Dermis microvascular lymphatic vessel endothelial cell (primary cell): ENCODE data around the gene UNC5B. TPM values are rescaled to one million over a fixed set of nuclear protein-coding genes. Genes with fewer than 3 reads are reported as not detected.
A peak's percentile ranks its signal among the peaks of the same experiment; 100 is the strongest.

Experiments
- DNase-seq, 2 donors: peaks; one replicate each; pipeline versions ENCODE4 v3.0.0 to v3.0.0-alpha.2; 2010; ENCODE audit warnings: low read depth in 2 of 2
- total RNA-seq: library from RNA; depleted of rRNA; stranded (reverse); fragments of >200 nt; gene quantifications from 2 replicates; pipeline ENCODE4 v1.2.1, GENCODE V29; 2014

Gene UNC5B
- total RNA-seq, 1 donor from 2014 or later, result 18.1 TPM

- no peak for DNase-seq
Observed at GRCh38 chr10:71316056-71316785, 103.9 kb downstream of the UNC5B start.

DNA sequence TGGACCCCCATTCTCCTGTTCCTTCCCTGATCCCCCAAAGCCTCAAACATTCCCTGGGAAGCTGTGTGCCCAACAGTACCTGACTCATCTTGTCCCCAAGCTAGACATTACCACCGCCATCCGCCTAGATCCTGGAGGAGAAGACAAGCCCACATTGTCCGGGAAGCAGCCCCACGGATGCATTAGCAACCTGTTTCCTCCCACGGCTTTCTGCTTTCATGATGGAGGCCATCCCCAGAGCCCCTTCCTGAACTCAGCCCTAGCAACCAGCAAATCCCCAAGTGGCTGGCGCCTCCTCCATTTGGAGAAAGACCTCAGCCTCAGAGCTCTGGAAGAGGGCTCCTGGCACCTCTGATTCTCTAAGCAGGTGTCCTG is 104.4 kb downstream of the UNC5B start:
- DNase-seq, result no peak

DNA sequence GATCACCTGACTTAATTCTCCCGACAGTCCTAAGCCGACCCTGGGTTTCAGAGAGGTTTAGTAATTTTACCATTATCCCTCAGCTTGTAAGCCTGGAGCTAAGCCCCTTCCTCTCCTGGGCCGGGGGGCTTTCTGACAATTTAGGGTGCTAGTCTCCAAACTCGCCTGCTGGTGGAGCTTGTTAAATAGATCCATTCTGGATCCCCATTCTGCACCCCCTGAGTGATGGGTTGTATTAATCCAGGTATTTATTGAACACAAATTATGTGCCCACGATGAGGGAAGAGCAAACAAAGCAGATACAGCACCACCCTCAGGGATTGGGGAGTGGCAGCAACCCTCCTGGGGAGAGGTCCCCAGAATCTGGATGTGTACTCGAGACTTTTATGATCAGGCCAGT is 105.4 kb downstream of the UNC5B start:
- no peak for DNase-seq

DNA sequence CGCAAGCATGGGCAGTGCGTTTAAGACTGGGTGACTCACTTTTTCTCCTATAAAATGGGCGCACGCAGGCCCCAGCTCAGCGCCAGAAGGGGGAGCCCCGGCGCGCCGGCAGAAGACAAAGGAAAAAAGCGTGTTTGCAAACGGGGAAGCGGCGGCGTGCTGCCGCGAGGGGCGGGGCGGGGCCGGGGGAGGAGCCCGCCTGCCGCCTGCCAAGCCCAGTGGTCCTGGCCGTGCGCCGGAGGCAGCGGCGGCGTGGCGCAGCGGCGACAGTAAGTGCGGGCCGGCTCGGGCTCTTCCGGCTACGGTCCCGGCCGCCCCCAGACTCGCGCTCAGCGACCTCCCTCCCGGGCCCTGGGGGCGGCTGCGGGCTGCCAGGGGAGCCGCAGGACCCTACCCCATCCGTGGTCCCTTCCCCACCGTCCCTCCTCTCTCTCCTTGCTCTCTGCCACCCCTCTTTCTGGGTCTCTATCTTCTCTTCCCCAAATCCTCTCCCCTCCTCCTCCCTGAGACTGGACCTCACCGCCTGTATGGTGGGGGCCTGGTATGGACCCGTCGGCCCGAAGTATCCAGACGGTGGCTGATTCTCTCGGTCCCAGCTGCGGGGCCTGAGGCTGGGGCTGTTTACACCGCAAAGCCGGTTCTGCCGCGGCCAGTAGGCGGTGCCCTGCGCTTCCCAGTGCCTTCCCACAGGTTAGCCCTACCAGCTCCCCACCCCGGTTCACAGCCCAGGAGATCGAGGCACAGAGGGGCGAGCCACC is 106.9 kb downstream of the UNC5B start, which contains the start of gene SLC29A3:
Gene SLC29A3 (plus strand): TSS at position 218 of the 758 bp plus-strand sequence. CDS start 51 bp downstream, at position 269.
- peak; percentile 54 to 88 for DNase-seq

DNA sequence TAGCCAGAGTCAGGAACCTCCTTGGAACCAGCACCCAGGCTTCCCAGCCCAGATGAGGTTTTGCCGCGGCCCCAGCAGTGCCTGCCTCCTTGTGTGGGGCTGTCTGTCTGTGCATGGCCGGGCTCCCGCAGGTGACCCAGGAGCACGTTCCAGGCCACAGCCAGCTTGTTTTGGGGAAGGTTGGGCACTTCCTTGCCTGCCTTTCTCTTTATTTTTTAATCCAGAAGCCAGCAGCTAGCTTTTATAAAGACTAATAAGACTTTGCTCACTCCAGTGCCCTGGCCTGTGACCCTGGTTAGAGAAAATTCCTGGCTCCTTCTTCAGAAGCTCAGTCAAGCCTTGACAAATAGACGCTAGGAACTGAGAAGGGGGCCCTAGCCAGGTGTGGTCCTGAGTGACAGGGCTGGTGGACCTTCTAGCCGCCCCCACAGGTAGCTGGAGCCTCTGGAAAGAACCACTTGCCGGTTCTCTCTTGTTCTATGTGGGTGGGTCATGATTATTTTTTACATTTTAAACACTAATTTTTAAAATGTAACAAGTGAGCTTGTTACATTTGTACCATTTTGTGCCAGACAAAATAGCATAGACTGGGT is 107.5 kb downstream of the UNC5B start:
- DNase-seq, result no peak

DNA sequence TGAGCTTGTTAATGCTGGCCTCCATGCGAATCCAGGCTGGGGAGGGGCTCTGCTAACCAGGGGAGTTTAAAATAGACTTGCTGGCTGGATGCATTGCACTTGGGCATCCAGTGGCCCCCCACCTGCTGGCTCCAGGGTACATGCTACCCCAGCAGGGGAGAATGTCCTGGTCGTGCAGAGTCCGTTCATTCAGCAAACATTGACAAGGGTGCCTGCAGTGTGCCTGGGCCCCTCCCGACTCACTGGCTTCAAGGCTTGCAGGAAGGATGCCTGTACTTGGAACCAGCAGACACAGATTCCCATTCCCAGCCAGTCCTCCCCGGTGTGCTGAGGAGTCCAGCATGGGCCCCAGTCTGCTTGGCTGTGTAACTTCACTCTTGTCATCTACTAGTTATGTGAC is 108.2 kb downstream of the UNC5B start:
- DNase-seq, result no peak

DNA sequence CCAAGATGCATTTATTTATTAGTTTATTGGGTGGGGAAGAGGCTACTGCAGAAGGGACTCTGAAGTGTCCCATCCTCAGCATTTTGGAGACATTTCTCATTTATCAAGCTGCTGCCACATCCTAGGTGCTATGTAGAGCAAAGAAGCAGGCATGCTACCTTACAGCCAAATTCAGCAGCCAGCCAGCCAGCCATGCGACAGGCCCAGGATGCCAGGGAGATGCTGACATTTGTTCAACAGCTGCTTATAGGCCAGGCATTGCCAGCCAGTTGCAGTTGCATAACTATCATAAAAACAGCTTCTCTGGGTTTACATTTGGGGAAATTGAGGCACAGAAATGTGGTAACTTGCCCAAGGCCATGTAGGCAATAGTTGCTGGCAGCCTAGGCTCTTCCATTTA is 109.0 kb downstream of the UNC5B start:
- no peak for DNase-seq

- peak in 1 of 2 donors; percentile 45 for DNase-seq
Observed at GRCh38 chr10:71323407-71323806, 111.0 kb downstream of the UNC5B start.

- no peak for DNase-seq
Observed at GRCh38 chr10:71324743-71325142, 112.4 kb downstream of the UNC5B start.

- no peak for DNase-seq
Observed at GRCh38 chr10:71325267-71325666, 112.9 kb downstream of the UNC5B start.

GRCh38 chr10:71326464-71326881 is 114.1 kb downstream of the UNC5B start:
- DNase-seq, result no peak

DNA sequence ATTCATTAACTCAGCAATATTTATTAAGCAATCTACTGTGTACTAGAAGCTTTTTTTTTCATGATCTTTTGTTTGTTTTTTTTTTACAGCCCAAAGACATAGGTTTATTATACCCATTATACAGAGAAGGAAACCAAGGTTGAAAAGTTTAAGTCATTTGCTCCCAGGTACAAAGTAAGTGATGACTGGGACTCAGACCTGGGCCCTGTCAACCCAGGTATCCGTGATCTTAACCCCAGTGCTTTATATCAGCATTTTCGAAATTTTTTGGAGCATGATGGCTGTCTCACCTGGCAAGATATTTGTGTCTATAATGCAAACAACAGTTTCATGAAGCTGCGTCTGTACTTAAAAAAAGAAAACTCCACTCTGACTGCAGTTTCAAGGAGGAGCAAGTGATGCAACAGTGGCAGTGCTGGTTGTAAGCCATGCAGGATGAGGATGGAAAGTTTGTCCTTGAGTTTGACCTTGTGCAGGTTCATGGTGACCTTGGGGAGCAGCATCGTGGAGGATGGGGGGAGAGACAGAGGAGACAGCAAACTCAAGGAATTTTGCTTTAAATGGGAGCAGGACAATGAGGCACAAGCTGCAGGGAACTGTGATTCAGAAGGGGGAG is 118.5 kb downstream of the UNC5B start:
- DNase-seq, result no peak

DNA sequence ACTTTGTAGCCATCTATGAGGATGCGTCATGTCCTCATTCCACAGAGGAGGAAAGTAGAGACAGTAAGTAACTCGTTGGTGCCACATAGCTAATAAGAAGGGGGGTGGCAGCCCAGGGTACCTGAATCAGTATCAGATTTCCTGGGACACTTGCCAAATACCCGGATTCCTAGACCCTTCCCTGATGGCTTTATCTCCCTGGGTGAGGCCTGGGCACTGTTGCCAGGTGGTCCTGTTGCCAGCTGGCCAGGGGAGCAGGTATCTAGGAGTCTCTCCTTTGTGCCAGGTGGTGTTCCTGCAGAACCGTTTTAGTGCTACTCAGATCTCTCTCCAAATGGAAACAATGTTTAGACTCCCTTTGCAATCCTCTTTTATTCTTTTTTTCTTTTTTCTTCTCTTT is 119.4 kb downstream of the UNC5B start:
- DNase-seq, result no peak

GRCh38 chr10:71332466-71332865 is 120.1 kb downstream of the UNC5B start:
- DNase-seq, result no peak

- DNase-seq, result no peak
Observed at GRCh38 chr10:71333129-71333887, 120.9 kb downstream of the UNC5B start.

- no peak for DNase-seq
Observed at GRCh38 chr10:71334221-71334791, 121.9 kb downstream of the UNC5B start.

DNA sequence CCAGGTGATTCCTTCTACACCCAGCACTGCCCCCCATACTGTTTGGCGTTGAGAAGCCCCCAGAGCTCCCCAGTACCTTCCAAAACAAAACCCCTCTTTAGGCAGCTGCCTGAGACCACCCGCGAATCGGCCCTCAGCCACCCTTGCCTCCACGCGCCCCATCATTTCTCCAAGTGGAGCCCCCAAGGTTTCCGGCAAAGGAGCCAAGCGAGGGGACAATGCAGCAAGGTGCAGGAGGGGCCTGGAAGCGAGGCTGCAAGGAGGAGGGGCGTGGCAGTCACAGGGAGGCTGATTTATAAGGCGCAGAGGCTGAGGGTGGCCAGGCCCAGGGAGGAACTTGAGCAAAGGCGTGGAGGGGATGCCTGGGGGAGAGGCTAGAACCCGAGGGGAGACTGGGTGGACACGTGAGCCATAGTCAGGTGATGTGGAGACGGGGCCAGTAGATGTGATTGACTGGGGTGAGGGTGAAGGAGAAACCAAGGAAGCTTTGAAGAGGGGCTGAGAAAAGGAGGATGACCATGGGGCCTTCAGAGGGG is 122.9 kb downstream of the UNC5B start:
- no peak for DNase-seq

DNA sequence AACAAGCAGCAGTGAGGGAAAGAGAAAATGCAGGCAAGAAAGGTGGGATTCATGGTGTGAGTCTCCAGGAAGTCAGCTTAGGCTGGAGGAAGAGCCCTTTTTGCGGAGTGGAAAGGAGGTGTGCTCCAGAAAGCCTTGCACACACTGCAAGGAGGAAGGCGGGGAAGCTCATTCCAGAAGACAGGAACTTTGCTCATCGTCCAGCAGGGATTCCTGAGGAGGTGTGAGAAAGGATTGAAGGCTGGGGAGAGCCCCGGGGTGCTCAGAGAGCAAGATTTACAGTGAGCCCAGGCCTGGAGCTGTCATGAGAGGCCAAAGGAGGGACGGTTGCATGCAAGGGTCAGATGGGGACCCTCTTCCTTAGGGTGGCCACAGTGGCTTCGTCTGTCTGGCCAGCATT is 124.3 kb downstream of the UNC5B start:
- DNase-seq, result no peak

DNA sequence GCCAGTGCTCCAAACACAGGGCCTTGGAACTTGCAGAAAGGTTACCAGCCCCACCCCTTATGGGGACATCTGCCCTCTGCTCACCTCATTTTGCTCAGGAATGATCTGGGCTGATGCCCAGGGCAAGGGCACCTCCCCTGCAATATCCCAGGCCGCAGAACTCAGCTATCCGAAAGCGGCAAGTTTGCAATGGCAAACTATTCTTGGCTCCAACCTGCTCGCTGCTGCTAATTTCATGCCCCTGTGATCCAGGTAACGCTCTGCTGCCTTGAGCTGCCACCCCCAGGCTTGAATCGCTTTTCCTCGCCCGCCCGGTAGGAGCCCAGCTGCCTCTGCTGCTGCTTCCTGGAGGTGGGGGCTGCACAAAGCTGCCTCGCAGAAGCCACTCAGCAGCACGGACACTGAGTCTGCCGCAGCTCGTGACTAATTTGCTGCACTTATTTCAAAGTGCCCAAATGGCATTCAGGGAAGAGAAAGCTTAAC is 124.9 kb downstream of the UNC5B start:
- DNase-seq, result no peak

GRCh38 chr10:71338728-71339495 is 126.5 kb downstream of the UNC5B start:
- no peak for DNase-seq
